Spleen (tissue), 11 donors: ENCODE measurements around the gene PTPN7. TPM values are rescaled to one million over a fixed set of nuclear protein-coding genes. Genes with fewer than 3 reads are reported as not detected.
"Not testable (repeated sequence)": the region's sequence is repeated elsewhere in the genome, so short reads cannot be mapped to it uniquely, and the experiment has no call there.

Experiments used
- DNase-seq: peaks from one replicate; pipeline ENCODE4 v3.0.0-alpha.2; 2020
- H3K27ac ChIP-seq, 8 donors: fragments of 200-600 bp; sonication (generic) in 7 of 8; 1 replicate in 4 of 8; 2 replicates in 4 of 8; pipeline versions ENCODE4 v1.5.0 to v1.8.0; 2016 to 2021; ENCODE audit warnings: inconsistent platforms in 4 of 8, mild to moderate bottlenecking in 4 of 8, moderate library complexity in 1 of 8
- H3K27me3 ChIP-seq, 7 donors: fragments of 200-600 bp; sonication (generic) in 6 of 7; replicated peaks in 1 of 7; 1 replicate in 4 of 7; 2 replicates in 3 of 7; pipeline versions ENCODE4 v1.5.0 to v1.8.0; 2016 to 2021; ENCODE audit warnings: inconsistent platforms in 3 of 7, mild to moderate bottlenecking in 1 of 7
- H3K36me3 ChIP-seq, 6 donors: fragments of 200-600 bp; sonication (generic) in 5 of 6; 1 replicate in 4 of 6; 2 replicates in 2 of 6; pipeline versions ENCODE4 v1.5.0 to v1.8.0; 2016 to 2021; ENCODE audit warnings: inconsistent platforms in 2 of 6
- H3K4me1 ChIP-seq, 6 donors: fragments of 200-600 bp; sonication (generic) in 5 of 6; 1 replicate in 3 of 6; 2 replicates in 3 of 6; pipeline versions ENCODE4 v1.5.0 to v1.8.0; 2016 to 2021; ENCODE audit warnings: inconsistent platforms in 3 of 6
- H3K4me3 ChIP-seq, 8 donors: fragments of 200-600 bp; sonication (generic) in 7 of 8; 1 replicate in 4 of 8; 2 replicates in 4 of 8; pipeline versions ENCODE4 v1.5.0 to v1.8.0; 2016 to 2021; ENCODE audit warnings: inconsistent platforms in 4 of 8, mild to moderate bottlenecking in 4 of 8, moderate library complexity in 2 of 8
- H3K9me3 ChIP-seq, 8 donors: fragments of 200-600 bp; sonication (generic) in 7 of 8; 1 replicate in 4 of 8; 2 replicates in 4 of 8; pipeline versions ENCODE4 v1.5.0 to v1.8.0; 2016 to 2021; ENCODE audit warnings: inconsistent platforms in 4 of 8
- POLR2A ChIP-seq, 3 donors: fragments of 450-650 bp; IDR thresholded peaks; one replicate each; pipeline ENCODE4 v1.5.1; 2017; ENCODE audit warnings: antibody characterized with exemption in 3 of 3, mild to moderate bottlenecking in 1 of 3
- POLR2AphosphoS5 ChIP-seq, 3 donors: sonication (generic); formaldehyde crosslinking; IDR thresholded peaks; one replicate each; pipeline ENCODE4 v1.5.1; 2017; ENCODE audit warnings: antibody characterized with exemption in 3 of 3
- WGBS, 5 donors: extraction: QIAGEN DNeasy Blood & Tissue Kit in 3 of 5; methylation state at CpG; one replicate each; pipeline versions ENCODE4 v1.1.5 to v1.1.7; 2013 to 2018; 5-methylcytosine and 5-hydroxymethylcytosine counted together
- intact Hi-C: fragments of 100-400 bp; cut with DNase I; formaldehyde crosslinking; loops from one replicate; pipeline ENCODE4 v1.15.0; 2023; ENCODE audit warnings: low total_unique reads
- polyA plus RNA-seq, 3 donors: library from polyadenylated mRNA; stranded (reverse); fragments of 200-250 nt; gene quantifications; one replicate each; pipeline ENCODE4 v1.2.1, GENCODE V29; 2013
- total RNA-seq, 7 donors: library from RNA; depleted of rRNA in 3 of 7; stranded (reverse); fragments of >200 nt in 3 of 7; fragmentation: NEBNext Ultra II Directional in 4 of 7; extraction: Animal tissue kit (Norgen Biotek cat#: 25700) in 4 of 7; gene quantifications; one replicate each; pipeline versions ENCODE4 v1.1.0 to v1.2.1, GENCODE V29; 2016 to 2021
- TF ChIP-seq, protein P1 (sequence below), 11 experiments: fragments of 200-600 bp in 7 of 11; fragments of 450-650 bp in 4 of 11; sonication (generic) in 4 of 11; IDR thresholded peaks in 8 of 11; conservative IDR thresholded peaks in 3 of 11; 1 replicate in 7 of 11; 2 replicates in 4 of 11; pipeline versions ENCODE4 v1.4.0 to v1.8.0; 2016 to 2021; ENCODE audit warnings: antibody characterized with exemption in 11 of 11, inconsistent platforms in 4 of 11, mild to moderate bottlenecking in 1 of 11
- donor health status: healthy with polysubstance abuse.
- donor health status: DM: no; HTN: no; CAD: no; lungs with moderate emphysema.
- donor health status: DM: no; HTN: no; CAD: no.
- donor health status: Bipolar disorder and iron deficiency.
- donor health status: healthy.
- donor health status: DM: no; HTN: no; CAD: no.
- donor health status: DM: yes; HTN: yes; CAD: no.

The PTPN7 gene
- total and polyA plus RNA-seq, 10 donors, result 27.8 to 49.0 (median 40.3) TPM

DNA sequence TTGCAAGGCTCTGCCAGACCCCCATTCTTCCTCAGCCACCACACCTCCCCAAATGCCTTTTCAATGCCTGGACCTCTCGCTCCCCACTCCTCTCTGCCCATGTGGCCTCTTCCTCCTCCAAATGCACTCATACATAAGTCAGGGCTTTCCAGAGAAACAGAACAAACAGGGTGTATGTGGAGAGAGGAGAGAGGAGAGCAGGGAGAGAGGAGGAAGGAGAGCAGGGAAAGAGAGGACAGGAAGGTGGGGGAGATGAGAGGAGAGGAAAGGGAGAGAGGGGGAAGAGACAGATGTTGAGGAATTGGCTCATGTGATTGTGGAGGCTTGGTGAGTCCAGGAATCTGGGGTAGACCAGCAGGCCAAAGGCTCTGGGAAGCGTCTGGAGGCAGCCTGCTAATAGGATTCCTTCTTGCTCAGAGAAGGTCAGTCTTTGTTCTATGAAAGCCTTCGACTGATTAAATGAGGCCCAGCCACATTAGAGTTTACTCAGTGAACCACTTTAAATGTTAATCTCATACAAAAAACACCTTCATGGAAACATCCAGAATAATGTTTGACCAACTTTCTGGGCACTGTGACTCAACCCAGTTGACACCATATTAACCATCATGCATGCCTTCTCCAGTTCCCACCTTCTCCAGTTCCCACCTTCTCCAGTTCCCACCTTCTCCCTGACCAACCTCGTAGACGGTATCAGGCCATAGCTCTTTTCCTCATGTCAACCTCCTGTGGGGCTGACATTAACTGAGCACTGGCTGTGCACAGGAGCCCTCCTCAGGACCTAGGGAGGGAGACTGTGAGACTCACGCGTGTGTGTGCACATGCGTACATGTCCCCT lies 21.9 kb upstream of the PTPN7 start:
- intact Hi-C loops, result loop anchor here (10.0 kb wide), 1 partner anchor 533 kb away; the partner anchor contains the start of gene SYT2
- 86 to 94% (median 92%) methylated on average over 8 of the region's 8 CpGs for WGBS, 5 donors

DNA sequence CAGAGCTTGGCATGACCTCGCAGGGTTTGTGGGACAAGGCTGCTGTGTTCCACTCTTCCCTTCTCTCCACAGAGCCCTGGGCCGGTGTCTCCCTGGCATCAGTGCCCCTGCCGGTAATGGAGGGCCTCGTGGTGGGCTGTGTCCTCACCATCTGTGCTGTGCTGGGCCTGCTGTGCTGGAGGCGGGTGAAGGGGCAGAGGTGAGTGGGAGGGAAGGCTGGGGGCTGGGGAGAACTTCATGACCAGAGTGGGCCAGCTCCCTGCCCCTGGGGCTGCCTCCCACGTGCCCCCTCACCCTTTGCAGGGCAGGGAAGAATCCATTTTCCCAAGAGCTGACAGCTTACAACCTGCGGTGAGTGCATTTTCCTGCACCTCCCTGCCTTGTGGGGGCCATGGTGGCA lies 21.2 kb upstream of the PTPN7 start:
- peak; percentile 55 for DNase-seq
- Histone ChIP-seq H3K9me3 (no peaks in the 10 kb centered on the region), H3K4me3 (no peak overlapping the region), H3K4me1 (peaks cover 0 to 9% (median 6%) of the 10 kb centered on the region in 6 donors), H3K27ac (no peak overlapping the region), H3K27me3 (peaks cover 0 to 24% (median 0%) of the 10 kb centered on the region in 7 donors), H3K36me3 (no peaks in the 10 kb centered on the region)
- TF ChIP-seq POLR2AphosphoS5 (IDR thresholded peaks at IDR 0.05), result no peak
- no peak for TF ChIP-seq POLR2A (IDR thresholded peaks at IDR 0.05)
- TF ChIP-seq, protein P1, sequence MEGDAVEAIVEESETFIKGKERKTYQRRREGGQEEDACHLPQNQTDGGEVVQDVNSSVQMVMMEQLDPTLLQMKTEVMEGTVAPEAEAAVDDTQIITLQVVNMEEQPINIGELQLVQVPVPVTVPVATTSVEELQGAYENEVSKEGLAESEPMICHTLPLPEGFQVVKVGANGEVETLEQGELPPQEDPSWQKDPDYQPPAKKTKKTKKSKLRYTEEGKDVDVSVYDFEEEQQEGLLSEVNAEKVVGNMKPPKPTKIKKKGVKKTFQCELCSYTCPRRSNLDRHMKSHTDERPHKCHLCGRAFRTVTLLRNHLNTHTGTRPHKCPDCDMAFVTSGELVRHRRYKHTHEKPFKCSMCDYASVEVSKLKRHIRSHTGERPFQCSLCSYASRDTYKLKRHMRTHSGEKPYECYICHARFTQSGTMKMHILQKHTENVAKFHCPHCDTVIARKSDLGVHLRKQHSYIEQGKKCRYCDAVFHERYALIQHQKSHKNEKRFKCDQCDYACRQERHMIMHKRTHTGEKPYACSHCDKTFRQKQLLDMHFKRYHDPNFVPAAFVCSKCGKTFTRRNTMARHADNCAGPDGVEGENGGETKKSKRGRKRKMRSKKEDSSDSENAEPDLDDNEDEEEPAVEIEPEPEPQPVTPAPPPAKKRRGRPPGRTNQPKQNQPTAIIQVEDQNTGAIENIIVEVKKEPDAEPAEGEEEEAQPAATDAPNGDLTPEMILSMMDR (IDR thresholded peaks at IDR 0.05 in 8 of 11, conservative IDR thresholded peaks at IDR 0.05 in 3 of 11), result no peak
- intact Hi-C loops, result loop anchor here (10.0 kb wide), 1 partner anchor 533 kb away; the partner anchor contains the start of gene SYT2
- WGBS, 5 donors, result 79 to 96% (median 84%) methylated on average over 7 of the region's 7 CpGs

More for the DNA sequence above, 21.9 kb upstream of the PTPN7 start:
- Histone ChIP-seq H3K36me3 (no peaks in the 10 kb centered on the region), H3K27ac (no peak overlapping the region), H3K4me3 (no peak overlapping the region), H3K9me3 (no peaks in the 10 kb centered on the region), H3K4me1 (peaks cover 0 to 9% (median 6%) of the 10 kb centered on the region in 6 donors), H3K27me3 (peaks cover 0 to 27% (median 0%) of the 10 kb centered on the region in 7 donors)
- DNase-seq, result no peak
- TF ChIP-seq, protein P1 (IDR thresholded peaks at IDR 0.05 in 8 of 11, conservative IDR thresholded peaks at IDR 0.05 in 3 of 11), result no peak
- TF ChIP-seq POLR2A (IDR thresholded peaks at IDR 0.05) (no peak), POLR2AphosphoS5 (IDR thresholded peaks at IDR 0.05) (no peak)

DNA sequence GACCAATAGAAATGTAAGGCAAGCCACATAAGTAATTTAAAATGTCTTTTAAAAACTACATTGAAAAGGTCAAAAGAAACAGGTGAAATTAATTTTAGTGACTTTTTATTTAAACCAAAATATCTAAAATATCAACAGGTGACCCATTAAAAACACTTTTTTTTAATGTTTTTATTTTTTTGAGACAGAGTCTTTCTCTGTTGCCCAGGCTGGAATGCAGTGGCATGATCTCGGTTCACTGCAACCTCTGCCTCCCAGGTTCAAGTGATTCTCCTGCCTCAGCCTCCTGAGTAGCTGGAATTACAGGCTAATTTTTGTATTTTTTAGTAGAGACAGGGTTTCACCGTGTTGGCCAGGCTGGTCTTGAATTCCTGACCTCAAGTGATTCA lies 20.3 kb upstream of the PTPN7 start:
- H3K36me3 ChIP-seq, H3K9me3 ChIP-seq, H3K27ac ChIP-seq, H3K4me3 ChIP-seq, H3K4me1 ChIP-seq, DNase-seq: not testable (repeated sequence)
- peaks cover 0 to 16% (median 0%) of the 10 kb centered on the region in 7 donors for H3K27me3 ChIP-seq
- intact Hi-C loops, result loop anchor here (10.0 kb wide), 1 partner anchor 534 kb away; the partner anchor contains the start of gene SYT2
- 70 to 88% (median 86%) methylated on average over 2 of the region's 2 CpGs for WGBS, 5 donors

DNA sequence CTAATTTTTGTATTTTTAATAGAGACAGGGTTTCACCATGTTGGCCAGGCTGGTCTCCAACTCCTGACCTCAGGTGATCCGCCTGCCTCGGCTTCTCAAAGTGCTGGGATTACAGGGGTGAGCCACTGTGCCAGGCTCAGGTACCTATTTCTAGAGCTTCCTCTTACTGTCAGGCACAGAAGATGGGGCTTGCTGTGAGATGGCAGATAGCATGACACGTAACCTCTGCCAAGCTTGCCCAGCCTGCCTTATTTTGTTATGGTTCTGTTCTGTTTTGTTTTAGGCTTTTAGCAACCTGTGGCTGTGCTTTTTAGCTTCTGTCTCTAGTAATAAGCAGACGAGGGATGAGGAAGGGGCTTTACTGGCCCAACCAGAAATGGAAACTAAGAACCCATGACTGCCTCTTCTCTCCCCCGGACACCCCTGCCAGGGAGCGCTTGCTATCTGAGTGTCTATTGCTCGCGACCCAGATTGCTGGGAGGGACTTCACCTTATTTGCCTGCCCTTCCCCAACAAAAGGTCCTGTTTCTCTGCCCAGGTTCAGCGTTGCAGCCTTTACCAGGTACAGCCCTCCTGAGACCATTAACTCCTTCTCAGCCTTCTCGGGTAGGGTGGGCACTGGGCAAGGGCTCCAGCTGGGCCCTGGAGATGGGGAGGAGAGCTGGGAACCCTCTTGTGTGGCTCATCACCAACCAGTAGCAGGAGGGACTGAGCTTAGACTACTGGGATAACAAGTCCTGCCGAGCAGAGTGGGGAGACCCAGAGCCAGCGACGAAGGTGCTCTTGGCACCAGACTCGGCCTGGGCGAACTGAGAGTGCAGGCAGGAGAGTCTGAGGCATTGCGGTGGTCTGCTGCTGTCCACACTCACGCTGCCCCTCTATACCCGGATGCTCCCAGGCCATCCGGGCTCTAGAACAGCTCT lies 19.7 kb upstream of the PTPN7 start:
- Histone ChIP-seq H3K36me3 (no peaks in the 10 kb centered on the region), H3K27ac (peak overlapping the region in 1 of 8 donors; percentile 39), H3K27me3 (peaks cover 0 to 10% (median 0%) of the 10 kb centered on the region in 7 donors), H3K9me3 (no peaks in the 10 kb centered on the region), H3K4me1 (peaks cover 0 to 8% (median 6%) of the 10 kb centered on the region in 6 donors), H3K4me3 (peak overlapping the region in 1 of 8 donors; percentile 23)
- whole genome bisulfite sequencing, 5 donors, result 70 to 87% (median 80%) methylated on average over 19 of the region's 19 CpGs
- DNase-seq, result peak; percentile 65
- intact Hi-C loops, result loop anchor here (10.0 kb wide), 1 partner anchor 535 kb away; the partner anchor contains the start of gene SYT2
- TF ChIP-seq, protein P1 (IDR thresholded peaks at IDR 0.05 in 8 of 11, conservative IDR thresholded peaks at IDR 0.05 in 3 of 11), result no peak
- TF ChIP-seq POLR2AphosphoS5 (IDR thresholded peaks at IDR 0.05), result no peak
- TF ChIP-seq POLR2A (IDR thresholded peaks at IDR 0.05), result no peak
